Gastrocnemius medialis (tissue), 4 donors: ENCODE data around the gene PPP4R3B. TPM values are rescaled to one million over a fixed set of nuclear protein-coding genes. Genes with fewer than 3 reads are reported as not detected.
"Not testable (repeated sequence)": the region's sequence is repeated elsewhere in the genome, so short reads cannot be mapped to it uniquely, and the experiment has no call there.

Source experiments
- ATAC-seq, 2 donors: fragments of 150-250 bp; one replicate each; pipeline ENCODE4 v1.9.1; 2016
- DNase-seq, 2 donors: peaks; one replicate each; pipeline ENCODE4 v3.0.0-alpha.2; 2019
- H3K27ac ChIP-seq, 4 donors: fragments of 200-600 bp; sonication (generic); 1 replicate in 1 of 4; 2 replicates in 3 of 4; pipeline ENCODE4 v1.5.1; 2016 to 2018; ENCODE audit warnings: mild to moderate bottlenecking in 2 of 4, moderate library complexity in 1 of 4
- H3K27me3 ChIP-seq, 3 donors: fragments of 200-600 bp; sonication (generic) in 2 of 3; 1 replicate in 1 of 3; 2 replicates in 2 of 3; pipeline versions ENCODE4 v1.5.1 to v1.6.0; 2016 to 2019; ENCODE audit warnings: mild to moderate bottlenecking in 1 of 3, moderate library complexity in 1 of 3
- H3K36me3 ChIP-seq, 2 donors: fragments of 200-600 bp; sonication (generic) in 1 of 2; one replicate each; pipeline ENCODE4 v1.5.1; 2017 to 2018
- H3K4me1 ChIP-seq, 2 donors: fragments of 200-600 bp; sonication (generic) in 1 of 2; one replicate each; pipeline ENCODE4 v1.5.1; 2016 to 2017; ENCODE audit warnings: mild to moderate bottlenecking in 2 of 2
- H3K4me3 ChIP-seq, 4 donors: fragments of 200-600 bp; sonication (generic) in 3 of 4; 1 replicate in 1 of 4; 2 replicates in 3 of 4; pipeline ENCODE4 v1.5.1; 2016 to 2019; ENCODE audit warnings: mild to moderate bottlenecking in 2 of 4
- H3K9me3 ChIP-seq, 3 donors: fragments of 200-600 bp; sonication (generic) in 2 of 3; 1 replicate in 1 of 3; 2 replicates in 2 of 3; pipeline ENCODE4 v1.5.1; 2016 to 2019
- CTCF ChIP-seq, 5 experiments: fragments of 450-650 bp in 3 of 5; fragments of 200-600 bp in 2 of 5; sonication (generic) in 2 of 5; IDR thresholded peaks in 4 of 5; conservative IDR thresholded peaks in 1 of 5; 1 replicate in 4 of 5; 2 replicates in 1 of 5; pipeline ENCODE4 v1.5.1; 2016 to 2019; ENCODE audit warnings: antibody characterized with exemption in 5 of 5, mild to moderate bottlenecking in 3 of 5, moderate library complexity in 3 of 5
- POLR2A ChIP-seq, 2 donors: fragments of 450-650 bp; IDR thresholded peaks; one replicate each; pipeline ENCODE4 v1.6.1; 2017; ENCODE audit warnings: antibody characterized with exemption in 2 of 2, mild to moderate bottlenecking in 2 of 2, moderate library complexity in 2 of 2
- in situ Hi-C, 4 donors: fragments of 200-750 bp; cut with MboI; loops; one replicate each; pipeline versions ENCODE4 v1.15.0 to v1.8.0; 2017; ENCODE audit warnings: low sequenced_read_pairs in 4 of 4
- intact Hi-C: fragments of 100-400 bp; cut with DNase I; formaldehyde crosslinking; loops from one replicate; pipeline ENCODE4 v1.15.1; 2023; ENCODE audit warnings: low total_unique reads
- total RNA-seq, 4 donors: library from RNA; depleted of rRNA; stranded (reverse); fragments of >200 nt; gene quantifications; one replicate each; pipeline versions ENCODE4 v1.1.0 to v1.2.3, GENCODE V29; 2016

PPP4R3B gene
- total RNA-seq, 4 donors from 2014 or later = 20.6 to 30.3 (median 25.4) TPM

- no peak overlapping the region for H3K4me3 ChIP-seq
- in situ Hi-C loops = no loop called here
Measured at GRCh38 chr2:55581435-55581834, 36.0 kb downstream of the PPP4R3B start.

GRCh38 chr2:55569002-55569401, 48.4 kb downstream of the PPP4R3B start:
- DNase-seq, H3K9me3 ChIP-seq, H3K4me1 ChIP-seq, intact Hi-C loops, H3K27ac ChIP-seq, ATAC-seq, H3K27me3 ChIP-seq, H3K4me3 ChIP-seq, in situ Hi-C loops: not testable (repeated sequence)
- peaks cover 0 to 40% of the 10 kb centered on the region in 2 donors for H3K36me3 ChIP-seq

More at GRCh38 chr2:55581435-55581834, 36.0 kb downstream of the PPP4R3B start:
- H3K9me3 ChIP-seq = no peaks in the 10 kb centered on the region
- no peak for DNase-seq
- peaks cover 0 to 48% of the 10 kb centered on the region in 2 donors for H3K36me3 ChIP-seq
- peak overlapping the region; percentile 34 to 69 (median 60) for H3K27ac ChIP-seq
- peaks cover 15 to 16% of the 10 kb centered on the region in 2 donors for H3K4me1 ChIP-seq
- no peak for ATAC-seq
- intact Hi-C loops = no loop called here
- TF ChIP-seq POLR2A (IDR thresholded peaks at IDR 0.05) (no peak), CTCF (IDR thresholded peaks at IDR 0.05 in 4 of 5, conservative IDR thresholded peaks at IDR 0.05 in 1 of 5) (no peak)
- no peaks in the 10 kb centered on the region for H3K27me3 ChIP-seq

DNA sequence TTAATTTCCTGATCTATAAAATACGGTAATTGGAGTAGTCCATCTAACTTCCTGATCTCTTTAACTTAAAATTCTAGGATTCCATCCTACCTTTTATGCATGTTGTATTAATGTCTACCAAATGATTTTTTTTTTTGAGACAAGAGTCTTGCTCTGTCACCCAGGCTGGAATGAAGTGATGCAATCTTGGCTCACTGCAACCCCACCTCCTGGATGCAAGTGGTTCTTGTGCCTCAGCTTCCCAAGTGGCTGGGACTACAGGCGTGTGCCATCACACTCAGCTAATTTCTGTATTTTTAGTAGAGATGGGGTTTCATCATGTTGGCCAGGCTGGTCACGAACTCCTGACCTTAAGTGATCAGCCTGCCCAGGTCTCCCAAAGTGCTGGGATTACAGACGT, 50.1 kb downstream of the PPP4R3B start:
- in situ Hi-C loops = no loop called here
- no peak for ATAC-seq
- intact Hi-C loops = no loop called here
- Histone ChIP-seq H3K36me3 (peaks cover 0 to 57% of the 10 kb centered on the region in 2 donors), H3K9me3 (no peaks in the 10 kb centered on the region), H3K4me3 (no peak overlapping the region), H3K4me1 (no peaks in the 10 kb centered on the region), H3K27ac (no peak overlapping the region), H3K27me3 (no peaks in the 10 kb centered on the region)
- TF ChIP-seq CTCF (IDR thresholded peaks at IDR 0.05 in 4 of 5, conservative IDR thresholded peaks at IDR 0.05 in 1 of 5) (no peak), POLR2A (IDR thresholded peaks at IDR 0.05) (no peak)
- no peak for DNase-seq

DNA sequence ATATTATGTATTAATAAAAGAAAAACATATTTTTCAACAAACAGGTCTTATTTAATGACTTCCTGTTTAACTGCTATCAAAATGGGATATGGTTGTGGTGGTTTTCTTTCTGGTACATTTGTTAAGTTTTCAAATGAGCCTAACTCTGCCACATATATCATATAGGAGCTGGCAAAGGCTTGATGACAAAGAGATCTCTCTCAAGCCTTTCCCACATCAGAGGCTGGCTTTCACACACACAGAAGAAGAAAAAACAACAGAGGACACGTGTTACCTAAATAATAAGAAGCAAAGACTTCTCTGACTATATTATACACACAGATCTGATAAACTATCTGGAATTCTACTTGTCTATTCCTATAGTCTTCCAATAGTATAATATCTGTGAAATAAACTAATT, 51.8 kb downstream of the PPP4R3B start:
- no peaks in the 10 kb centered on the region for H3K27me3 ChIP-seq
- in situ Hi-C loops = no loop called here
- no peak for DNase-seq
- H3K4me1 ChIP-seq = no peaks in the 10 kb centered on the region
- H3K36me3 ChIP-seq = peaks cover 0 to 67% of the 10 kb centered on the region in 2 donors
- H3K4me3 ChIP-seq = no peak overlapping the region
- TF ChIP-seq POLR2A (IDR thresholded peaks at IDR 0.05) = no peak
- TF ChIP-seq CTCF (IDR thresholded peaks at IDR 0.05 in 4 of 5, conservative IDR thresholded peaks at IDR 0.05 in 1 of 5) = no peak
- H3K27ac ChIP-seq = no peak overlapping the region
- no peak for ATAC-seq
- intact Hi-C loops = no loop called here
- H3K9me3 ChIP-seq = no peaks in the 10 kb centered on the region

GRCh38 chr2:55560855-55561254, 56.6 kb downstream of the PPP4R3B start:
- in situ Hi-C loops = no loop called here

DNA sequence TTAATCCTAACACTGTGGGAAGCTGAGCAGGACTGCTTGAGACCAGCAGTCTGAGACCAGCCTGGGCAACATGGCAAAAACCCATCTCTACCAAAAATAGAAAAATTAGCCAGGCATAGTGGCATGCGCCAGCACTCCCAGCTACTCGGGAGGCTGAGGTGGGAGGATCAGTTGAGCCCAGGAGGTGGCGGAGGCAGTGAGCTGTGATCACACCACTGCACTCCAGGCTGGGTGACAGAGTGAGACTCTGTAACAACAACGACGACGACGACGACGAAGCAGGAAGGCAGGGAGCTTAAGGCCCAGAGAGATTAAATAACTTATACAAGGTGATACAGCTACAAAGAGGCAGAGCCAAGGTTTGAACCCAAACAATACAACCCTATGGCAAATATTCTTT, 60.6 kb downstream of the PPP4R3B start:
- H3K36me3 ChIP-seq = peaks cover 0 to 65% of the 10 kb centered on the region in 2 donors

More at GRCh38 chr2:55560855-55561254, 56.6 kb downstream of the PPP4R3B start:
- peaks cover 0 to 79% of the 10 kb centered on the region in 2 donors for H3K36me3 ChIP-seq
- TF ChIP-seq POLR2A (IDR thresholded peaks at IDR 0.05) = no peak
- no peak overlapping the region for H3K4me3 ChIP-seq
- intact Hi-C loops = no loop called here
- H3K9me3 ChIP-seq = no peaks in the 10 kb centered on the region
- no peaks in the 10 kb centered on the region for H3K4me1 ChIP-seq
- no peaks in the 10 kb centered on the region for H3K27me3 ChIP-seq
- no peak overlapping the region for H3K27ac ChIP-seq
- DNase-seq (no peak), ATAC-seq (no peak)

More for the DNA sequence above, 60.6 kb downstream of the PPP4R3B start:
- no peak for ATAC-seq
- Histone ChIP-seq H3K4me1 (no peaks in the 10 kb centered on the region), H3K27ac (no peak overlapping the region), H3K4me3 (no peak overlapping the region), H3K27me3 (no peaks in the 10 kb centered on the region), H3K9me3 (no peaks in the 10 kb centered on the region)
- DNase-seq = no peak
- TF ChIP-seq CTCF (IDR thresholded peaks at IDR 0.05 in 4 of 5, conservative IDR thresholded peaks at IDR 0.05 in 1 of 5) = no peak
- TF ChIP-seq POLR2A (IDR thresholded peaks at IDR 0.05) = no peak
- intact Hi-C loops = no loop called here
- in situ Hi-C loops = no loop called here
